Mesothelial cell of epicardium (in vitro differentiated cells): ENCODE results near the gene TXNDC11. TPM values are rescaled to one million over a fixed set of nuclear protein-coding genes. Genes with fewer than 3 reads are reported as not detected.
A peak's percentile ranks its signal among the peaks of the same experiment; 100 is the strongest.

ENCODE experiments used
- DNase-seq, 2 experiments: peaks; one replicate each; pipeline ENCODE4 v3.0.0; 2021; ENCODE audit warnings: low spot score in 2 of 2; ENCODE audit not compliant: unreplicated experiment in 2 of 2
- H3K27ac Mint-ChIP-seq: 2 replicates; pipeline ENCODE4 v1.8.0; 2021; ENCODE audit warnings: mixed read lengths
- H3K27me3 Mint-ChIP-seq: 2 replicates; pipeline ENCODE4 v1.8.0; 2021; ENCODE audit warnings: low read depth, mixed read lengths
- H3K36me3 Mint-ChIP-seq: 2 replicates; pipeline ENCODE4 v1.8.0; 2021; ENCODE audit warnings: mixed read lengths
- H3K4me1 Mint-ChIP-seq: 2 replicates; pipeline ENCODE4 v1.8.0; 2021; ENCODE audit warnings: mixed read lengths
- H3K4me3 Mint-ChIP-seq: 2 replicates; pipeline ENCODE4 v1.8.0; 2021; ENCODE audit warnings: mild to moderate bottlenecking, moderate library complexity, mixed read lengths
- H3K9me3 Mint-ChIP-seq: 2 replicates; pipeline ENCODE4 v1.8.0; 2021; ENCODE audit warnings: mixed read lengths
- total RNA-seq: library from RNA; stranded (reverse); gene quantifications from 3 replicates; pipeline ENCODE4 v1.2.1, GENCODE V29; 2021
- TF ChIP-seq, protein P1 (sequence below): fragments of 200-600 bp; sonication (generic); IDR thresholded peaks from one replicate; pipeline ENCODE4 v1.5.0; 2021; ENCODE audit warnings: antibody characterized with exemption; ENCODE audit not compliant: unreplicated experiment

TXNDC11 gene
- total RNA-seq, 1 donor from 2014 or later, result 27.5 TPM

DNA sequence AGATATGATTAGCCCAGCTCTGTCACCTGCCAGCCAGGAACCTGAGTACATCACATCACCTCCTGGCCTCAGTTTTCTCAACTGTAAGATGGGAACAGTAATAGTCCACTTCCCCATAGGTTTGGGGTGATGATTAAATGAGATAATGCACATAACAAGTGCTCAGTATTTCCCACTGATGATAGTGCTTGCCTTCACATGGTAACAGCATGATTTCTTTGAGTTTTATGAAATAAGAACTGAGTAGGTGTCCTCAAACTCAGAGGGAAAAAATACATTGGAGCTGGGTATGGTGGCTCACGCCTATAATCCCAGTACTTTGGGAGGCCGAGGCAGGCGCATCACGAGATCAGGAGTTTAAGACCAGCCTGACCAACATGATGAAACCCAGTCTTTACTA lies 104.5 kb downstream of the TXNDC11 start:
- no peak overlapping the region for H3K27ac Mint-ChIP-seq
- peaks cover 32% of the 10 kb centered on the region for H3K4me1 Mint-ChIP-seq
- TF ChIP-seq, protein P1, sequence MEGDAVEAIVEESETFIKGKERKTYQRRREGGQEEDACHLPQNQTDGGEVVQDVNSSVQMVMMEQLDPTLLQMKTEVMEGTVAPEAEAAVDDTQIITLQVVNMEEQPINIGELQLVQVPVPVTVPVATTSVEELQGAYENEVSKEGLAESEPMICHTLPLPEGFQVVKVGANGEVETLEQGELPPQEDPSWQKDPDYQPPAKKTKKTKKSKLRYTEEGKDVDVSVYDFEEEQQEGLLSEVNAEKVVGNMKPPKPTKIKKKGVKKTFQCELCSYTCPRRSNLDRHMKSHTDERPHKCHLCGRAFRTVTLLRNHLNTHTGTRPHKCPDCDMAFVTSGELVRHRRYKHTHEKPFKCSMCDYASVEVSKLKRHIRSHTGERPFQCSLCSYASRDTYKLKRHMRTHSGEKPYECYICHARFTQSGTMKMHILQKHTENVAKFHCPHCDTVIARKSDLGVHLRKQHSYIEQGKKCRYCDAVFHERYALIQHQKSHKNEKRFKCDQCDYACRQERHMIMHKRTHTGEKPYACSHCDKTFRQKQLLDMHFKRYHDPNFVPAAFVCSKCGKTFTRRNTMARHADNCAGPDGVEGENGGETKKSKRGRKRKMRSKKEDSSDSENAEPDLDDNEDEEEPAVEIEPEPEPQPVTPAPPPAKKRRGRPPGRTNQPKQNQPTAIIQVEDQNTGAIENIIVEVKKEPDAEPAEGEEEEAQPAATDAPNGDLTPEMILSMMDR, result no peak
- H3K36me3 Mint-ChIP-seq, result no peaks in the 10 kb centered on the region
- no peaks in the 10 kb centered on the region for H3K9me3 Mint-ChIP-seq
- no peak for DNase-seq
- H3K27me3 Mint-ChIP-seq, result no peaks in the 10 kb centered on the region
- H3K4me3 Mint-ChIP-seq, result no peak overlapping the region

DNA sequence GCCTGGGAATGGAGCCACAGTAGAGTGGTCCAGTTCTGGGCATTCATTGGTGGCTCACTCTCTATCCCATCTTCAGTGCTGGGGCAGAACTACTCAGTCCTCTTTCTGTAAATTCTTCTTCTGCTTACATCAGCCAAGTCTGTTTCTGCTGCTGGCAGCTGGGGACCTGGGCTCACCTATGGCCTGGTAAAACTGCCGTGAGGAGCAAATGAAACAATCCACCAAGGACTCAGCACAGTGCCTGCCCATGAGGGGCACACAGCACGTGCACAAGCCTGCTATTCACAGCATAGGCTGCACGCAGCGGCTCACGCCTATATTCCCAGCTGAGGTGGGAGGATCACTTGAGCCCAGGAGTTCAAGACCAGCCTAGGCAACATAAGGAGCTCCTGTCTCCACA lies 105.3 kb downstream of the TXNDC11 start:
- TF ChIP-seq, protein P1, result no peak
- Mint-ChIP-seq H3K27ac (no peak overlapping the region), H3K4me1 (peaks cover 40% of the 10 kb centered on the region), H3K27me3 (no peaks in the 10 kb centered on the region), H3K9me3 (no peaks in the 10 kb centered on the region), H3K36me3 (no peaks in the 10 kb centered on the region), H3K4me3 (no peak overlapping the region)
- no peak for DNase-seq

DNA sequence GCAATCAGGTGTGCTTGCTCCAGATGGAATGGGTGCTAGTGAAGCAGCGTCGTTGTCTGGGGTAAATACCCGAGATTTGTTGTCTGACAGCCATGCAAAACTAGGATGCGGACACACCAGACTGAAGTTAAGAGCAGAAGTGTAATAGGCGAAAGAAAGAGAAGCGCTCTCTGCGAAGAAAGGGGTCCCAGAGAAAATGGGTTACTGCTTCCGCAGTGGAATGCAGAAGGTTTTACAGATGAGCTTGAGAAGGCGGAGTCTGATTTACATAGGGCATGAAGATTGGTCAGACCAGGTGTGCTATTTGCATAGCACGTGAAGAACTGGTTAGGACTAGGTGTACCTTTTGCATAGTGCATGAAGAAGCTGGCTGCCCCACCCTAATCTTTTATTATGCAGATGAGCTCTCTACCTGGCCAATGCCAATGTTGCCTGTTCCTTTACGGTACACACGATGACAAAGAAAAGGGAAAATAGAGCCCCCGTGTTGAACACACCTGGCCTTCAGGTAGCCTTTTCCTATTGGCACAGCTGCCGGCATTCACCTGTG lies 106.4 kb downstream of the TXNDC11 start:
- TF ChIP-seq, protein P1, result no peak
- Mint-ChIP-seq H3K4me1 (peaks cover 42% of the 10 kb centered on the region), H3K27ac (peak overlapping the region; percentile 93), H3K36me3 (no peaks in the 10 kb centered on the region), H3K9me3 (no peaks in the 10 kb centered on the region), H3K27me3 (no peaks in the 10 kb centered on the region), H3K4me3 (peak overlapping the region; percentile 59)
- DNase-seq, result no peak

DNA sequence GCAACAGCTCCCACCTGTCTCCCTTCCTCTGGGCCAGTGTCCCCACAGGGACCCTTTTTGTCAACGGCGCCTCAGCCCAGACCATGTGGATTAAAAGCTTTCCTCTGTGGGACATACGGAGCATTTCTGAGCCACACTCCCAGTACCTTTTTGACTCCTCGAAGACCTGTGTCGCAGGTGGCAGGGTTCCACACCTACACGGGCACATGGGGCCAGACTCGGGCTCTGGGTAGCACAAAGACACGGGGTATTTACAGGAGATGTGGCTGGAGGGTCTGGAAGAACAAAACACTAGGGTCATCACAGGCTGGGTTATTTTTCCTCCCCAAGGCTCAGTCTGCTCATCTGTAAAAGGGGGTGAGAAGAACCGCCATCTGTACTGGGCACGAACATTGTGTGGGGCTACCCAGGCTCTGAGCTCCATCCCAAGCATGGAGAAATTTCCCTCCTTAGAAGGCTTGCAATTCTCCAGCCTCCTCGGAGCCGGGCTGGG lies 106.9 kb downstream of the TXNDC11 start:
- H3K36me3 Mint-ChIP-seq, result no peaks in the 10 kb centered on the region
- H3K4me3 Mint-ChIP-seq, result peak overlapping the region; percentile 59
- TF ChIP-seq, protein P1, result no peak
- H3K27ac Mint-ChIP-seq, result peak overlapping the region; percentile 93
- no peaks in the 10 kb centered on the region for H3K27me3 Mint-ChIP-seq
- no peaks in the 10 kb centered on the region for H3K9me3 Mint-ChIP-seq
- no peak for DNase-seq
- peaks cover 42% of the 10 kb centered on the region for H3K4me1 Mint-ChIP-seq

DNA sequence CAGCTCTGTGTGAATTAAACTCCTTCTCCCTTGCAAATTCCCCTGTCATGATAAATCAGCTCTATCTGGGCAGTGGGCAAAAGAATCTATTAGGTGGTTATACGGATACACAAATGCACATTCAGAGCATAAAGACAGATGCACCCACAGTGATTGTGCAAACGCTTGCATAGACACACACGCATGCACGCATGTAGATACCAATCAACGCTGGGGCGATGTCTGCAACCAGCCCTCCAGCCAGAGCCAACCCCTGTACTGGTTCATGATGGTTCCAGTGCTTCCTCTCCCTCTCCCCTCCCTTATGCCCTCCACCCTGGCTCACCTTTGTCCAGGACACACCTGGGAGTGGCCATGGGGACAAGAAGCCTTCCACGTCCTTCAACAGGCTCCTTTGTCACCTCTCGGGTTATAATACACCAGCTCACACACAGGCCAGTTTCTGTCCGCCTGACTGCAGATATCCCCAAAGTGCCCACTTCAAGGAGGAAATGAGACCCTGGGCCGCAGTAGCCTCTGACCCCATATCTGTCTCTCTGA lies 107.5 kb downstream of the TXNDC11 start:
- no peak for DNase-seq
- H3K36me3 Mint-ChIP-seq, result no peaks in the 10 kb centered on the region
- TF ChIP-seq, protein P1, result no peak
- no peaks in the 10 kb centered on the region for H3K27me3 Mint-ChIP-seq
- H3K4me3 Mint-ChIP-seq, result no peak overlapping the region
- H3K27ac Mint-ChIP-seq, result no peak overlapping the region
- no peaks in the 10 kb centered on the region for H3K9me3 Mint-ChIP-seq
- peaks cover 36% of the 10 kb centered on the region for H3K4me1 Mint-ChIP-seq

DNA sequence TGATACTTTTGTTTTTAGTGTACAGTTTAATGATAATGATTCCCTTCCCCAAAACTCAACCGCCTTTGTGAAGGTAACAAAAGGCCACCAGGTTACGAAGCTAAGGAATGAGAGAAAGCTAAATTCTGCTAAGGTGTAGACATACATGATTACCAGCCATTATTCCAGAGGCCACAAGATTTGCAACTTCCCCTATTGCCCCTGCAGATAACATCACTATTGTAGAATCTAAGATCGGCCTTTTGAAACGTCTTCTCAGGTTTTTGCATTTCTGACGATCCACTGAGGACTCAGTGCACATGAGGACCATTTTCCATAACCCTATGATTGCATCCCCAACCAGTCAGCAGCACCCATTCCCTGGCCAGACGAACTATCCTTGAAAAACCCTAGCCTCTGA lies 108.3 kb downstream of the TXNDC11 start:
- TF ChIP-seq, protein P1, result no peak
- Mint-ChIP-seq H3K27ac (peak overlapping the region; percentile 52), H3K36me3 (no peaks in the 10 kb centered on the region), H3K4me1 (peaks cover 37% of the 10 kb centered on the region), H3K27me3 (no peaks in the 10 kb centered on the region), H3K9me3 (no peaks in the 10 kb centered on the region), H3K4me3 (no peak overlapping the region)
- DNase-seq, result no peak
